ENCODE data around the gene USP17L18.
"Not testable (repeated sequence)": the region's sequence is repeated elsewhere in the genome, so short reads cannot be mapped to it uniquely, and the experiment has no call there.

DNA sequence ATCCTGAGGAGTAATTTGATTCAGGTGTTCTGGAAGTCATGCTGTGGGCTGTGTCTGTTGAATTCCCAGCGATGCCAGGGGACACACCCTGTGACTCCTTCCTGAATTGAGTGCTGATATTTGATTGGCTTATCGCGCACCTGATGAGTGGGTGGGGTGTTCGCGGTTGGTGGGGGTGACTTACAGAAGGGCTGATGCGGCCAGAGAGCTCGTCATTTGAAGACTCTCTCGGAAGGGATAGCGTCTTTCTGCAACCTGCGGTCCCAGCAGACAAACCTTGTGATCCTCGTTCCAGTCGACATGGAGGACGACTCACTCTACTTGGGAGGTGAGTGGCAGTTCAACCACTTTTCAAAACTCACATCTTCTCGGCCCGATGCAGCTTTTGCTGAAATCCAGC lies 14.3 kb upstream of the USP17L18 start, which contains the start of gene USP17L15:
- TF ChIP-seq, protein P1, sequence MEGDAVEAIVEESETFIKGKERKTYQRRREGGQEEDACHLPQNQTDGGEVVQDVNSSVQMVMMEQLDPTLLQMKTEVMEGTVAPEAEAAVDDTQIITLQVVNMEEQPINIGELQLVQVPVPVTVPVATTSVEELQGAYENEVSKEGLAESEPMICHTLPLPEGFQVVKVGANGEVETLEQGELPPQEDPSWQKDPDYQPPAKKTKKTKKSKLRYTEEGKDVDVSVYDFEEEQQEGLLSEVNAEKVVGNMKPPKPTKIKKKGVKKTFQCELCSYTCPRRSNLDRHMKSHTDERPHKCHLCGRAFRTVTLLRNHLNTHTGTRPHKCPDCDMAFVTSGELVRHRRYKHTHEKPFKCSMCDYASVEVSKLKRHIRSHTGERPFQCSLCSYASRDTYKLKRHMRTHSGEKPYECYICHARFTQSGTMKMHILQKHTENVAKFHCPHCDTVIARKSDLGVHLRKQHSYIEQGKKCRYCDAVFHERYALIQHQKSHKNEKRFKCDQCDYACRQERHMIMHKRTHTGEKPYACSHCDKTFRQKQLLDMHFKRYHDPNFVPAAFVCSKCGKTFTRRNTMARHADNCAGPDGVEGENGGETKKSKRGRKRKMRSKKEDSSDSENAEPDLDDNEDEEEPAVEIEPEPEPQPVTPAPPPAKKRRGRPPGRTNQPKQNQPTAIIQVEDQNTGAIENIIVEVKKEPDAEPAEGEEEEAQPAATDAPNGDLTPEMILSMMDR (IDR thresholded peaks at IDR 0.05): not testable (repeated sequence)
- TF ChIP-seq POLR2A (IDR thresholded peaks at IDR 0.05): not testable (repeated sequence)

Measured in right lobe of liver (tissue), 4 donors.